Karpas-422 (cell line): Measurements from ENCODE around the gene DLG4. TPM values are rescaled to one million over a fixed set of nuclear protein-coding genes. Genes with fewer than 3 reads are reported as not detected.
A peak's percentile ranks its signal among the peaks of the same experiment; 100 is the strongest.

ENCODE experiments used
- DNase-seq: peaks from one replicate; pipeline ENCODE4 v3.0.0-alpha.2; 2015
- H2AFZ ChIP-seq: fragments of 200-600 bp; sonication (generic); 2 replicates; pipeline ENCODE4 v1.6.1; 2014; ENCODE audit warnings: antibody characterized with exemption, low read length, mixed read lengths
- H3K27ac ChIP-seq: fragments of 200-600 bp; sonication (generic); 2 replicates; pipeline ENCODE4 v1.5.1; 2014; ENCODE audit warnings: mild to moderate bottlenecking, low read length, moderate library complexity
- H3K27me3 ChIP-seq: fragments of 200-600 bp; sonication (generic); 2 replicates; pipeline ENCODE4 v1.6.1; 2014; ENCODE audit warnings: low read length, mixed read lengths
- H3K36me3 ChIP-seq: fragments of 200-600 bp; sonication (generic); 2 replicates; pipeline ENCODE4 v1.6.1; 2014; ENCODE audit warnings: low read length, mixed read lengths; ENCODE audit not compliant: insufficient read depth
- H3K4me1 ChIP-seq: fragments of 200-600 bp; sonication (generic); 2 replicates; pipeline ENCODE4 v1.6.1; 2014; ENCODE audit warnings: mild to moderate bottlenecking, low read length, mixed read lengths
- H3K4me2 ChIP-seq: fragments of 200-600 bp; sonication (generic); 2 replicates; pipeline ENCODE4 v1.6.1; 2014; ENCODE audit warnings: low read length, low read depth, mild to moderate bottlenecking; ENCODE audit not compliant: poor library complexity, severe bottlenecking
- H3K4me3 ChIP-seq: fragments of 200-600 bp; sonication (generic); 2 replicates; pipeline ENCODE4 v1.5.1; 2014; ENCODE audit warnings: mild to moderate bottlenecking, antibody characterized with exemption, low read length, mixed read lengths
- H3K79me2 ChIP-seq: fragments of 200-600 bp; sonication (generic); 2 replicates; pipeline ENCODE4 v1.6.1; 2014; ENCODE audit warnings: mild to moderate bottlenecking, low read length, mixed read lengths
- H3K9ac ChIP-seq: fragments of 200-600 bp; sonication (generic); 2 replicates; pipeline ENCODE4 v1.6.0; 2014; ENCODE audit warnings: low read length
- H3K9me2 ChIP-seq: fragments of 200-600 bp; sonication (generic), shearing (Covaris generic); replicated peaks from 2 replicates; pipeline ENCODE4 v1.6.0; 2014; ENCODE audit warnings: mild to moderate bottlenecking, low read length, moderate library complexity; ENCODE audit not compliant: insufficient read depth
- H3K9me3 ChIP-seq: fragments of 300-700, 200-600 bp; sonication (generic); 2 replicates; pipeline ENCODE4 v1.6.1; 2014; ENCODE audit warnings: low read length, mixed read lengths
- H4K20me1 ChIP-seq: fragments of 200-600 bp; sonication (generic); 2 replicates; pipeline ENCODE4 v1.6.1; 2014; ENCODE audit warnings: mild to moderate bottlenecking, antibody characterized with exemption, low read length, low read depth; ENCODE audit not compliant: insufficient read depth
- total RNA-seq: library from RNA; depleted of rRNA; stranded (reverse); fragments of >200 nt; shearing (Covaris generic); gene quantifications from 2 replicates; pipeline ENCODE4 v1.2.3, GENCODE V29; 2014; ENCODE audit warnings: low replicate concordance

The DLG4 gene
- total RNA-seq, 1 experiment from 2014 or later, result 8.5 TPM

- no peak overlapping the region for H3K27ac ChIP-seq
- H4K20me1 ChIP-seq, result peaks cover 12% of the 10 kb centered on the region; the same call in 1 of the 2 replicates
- H3K9me2 ChIP-seq, result no peaks in the 10 kb centered on the region
- no peak overlapping the region for H2AFZ ChIP-seq
- peak overlapping the region; percentile 24; the same call in 1 of the 2 replicates for H3K9ac ChIP-seq
- peaks cover 54% of the 10 kb centered on the region for H3K4me1 ChIP-seq
- H3K4me3 ChIP-seq, result no peak overlapping the region
- no peaks in the 10 kb centered on the region for H3K27me3 ChIP-seq
- no peaks in the 10 kb centered on the region for H3K36me3 ChIP-seq
- DNase-seq, result no peak
- H3K9me3 ChIP-seq, result no peaks in the 10 kb centered on the region
- peaks cover 53% of the 10 kb centered on the region for H3K79me2 ChIP-seq
- no peak overlapping the region for H3K4me2 ChIP-seq
Measured at GRCh38 chr17:7208754-7209460, 10.7 kb downstream of the DLG4 start.

GRCh38 chr17:7208027-7208571, 11.5 kb downstream of the DLG4 start:
- Histone ChIP-seq H3K4me2 (no peak overlapping the region), H3K9me2 (no peaks in the 10 kb centered on the region), H3K9me3 (no peaks in the 10 kb centered on the region), H3K4me3 (no peak overlapping the region), H3K36me3 (peaks cover 5% of the 10 kb centered on the region), H3K9ac (no peak overlapping the region; the same call in 1 of the 2 replicates), H2AFZ (no peak overlapping the region), H3K27me3 (no peaks in the 10 kb centered on the region), H3K27ac (no peak overlapping the region), H3K79me2 (peaks cover 47% of the 10 kb centered on the region), H4K20me1 (peaks cover 6% of the 10 kb centered on the region; the same call in 1 of the 2 replicates), H3K4me1 (peaks cover 47% of the 10 kb centered on the region)
- DNase-seq, result no peak

- H3K36me3 ChIP-seq, result peaks cover 13% of the 10 kb centered on the region
- H3K4me3 ChIP-seq, result no peak overlapping the region
- H3K4me2 ChIP-seq, result no peak overlapping the region
- no peaks in the 10 kb centered on the region for H3K27me3 ChIP-seq
- 0 out of 2 replicates have a peak, but pooled peaks cover 6% of the 10 kb centered on the region for H4K20me1 ChIP-seq
- H3K9me2 ChIP-seq, result no peaks in the 10 kb centered on the region
- DNase-seq, result no peak
- H3K9me3 ChIP-seq, result no peaks in the 10 kb centered on the region
- peaks cover 41% of the 10 kb centered on the region for H3K79me2 ChIP-seq
- no peak overlapping the region for H2AFZ ChIP-seq
- peaks cover 46% of the 10 kb centered on the region for H3K4me1 ChIP-seq
- peak overlapping the region; percentile 36; the same call in 1 of the 2 replicates for H3K9ac ChIP-seq
- no peak overlapping the region for H3K27ac ChIP-seq
Measured at GRCh38 chr17:7207120-7208001, 12.3 kb downstream of the DLG4 start.

- H3K27me3 ChIP-seq, result no peaks in the 10 kb centered on the region
- H4K20me1 ChIP-seq, result 0 out of 2 replicates have a peak, but pooled peaks cover 6% of the 10 kb centered on the region
- peak overlapping the region; percentile 63 for H3K9ac ChIP-seq
- peaks cover 18% of the 10 kb centered on the region for H3K36me3 ChIP-seq
- no peak overlapping the region for H2AFZ ChIP-seq
- peak overlapping the region; percentile 65 for H3K4me2 ChIP-seq
- peak overlapping the region; percentile 65 for H3K4me3 ChIP-seq
- no peaks in the 10 kb centered on the region for H3K9me2 ChIP-seq
- no peak for DNase-seq
- H3K79me2 ChIP-seq, result peaks cover 27% of the 10 kb centered on the region
- no peaks in the 10 kb centered on the region for H3K9me3 ChIP-seq
- H3K4me1 ChIP-seq, result peaks cover 38% of the 10 kb centered on the region
- peak overlapping the region; percentile 56; the same call in 1 of the 2 replicates for H3K27ac ChIP-seq
Measured at GRCh38 chr17:7205561-7205960, 14.1 kb downstream of the DLG4 start.

- Histone ChIP-seq H2AFZ (0 out of 2 replicates have a peak overlapping the region, but pooled peaks have one; percentile 49), H3K9ac (peak overlapping the region; percentile 63), H3K9me2 (no peaks in the 10 kb centered on the region), H3K9me3 (no peaks in the 10 kb centered on the region), H3K79me2 (peaks cover 21% of the 10 kb centered on the region), H3K27ac (peak overlapping the region; percentile 56), H3K36me3 (peaks cover 18% of the 10 kb centered on the region), H3K27me3 (no peaks in the 10 kb centered on the region), H4K20me1 (0 out of 2 replicates have a peak, but pooled peaks cover 6% of the 10 kb centered on the region), H3K4me3 (peak overlapping the region; percentile 65), H3K4me1 (peaks cover 32% of the 10 kb centered on the region), H3K4me2 (peak overlapping the region; percentile 65)
- DNase-seq, result peak; percentile 96
Measured at GRCh38 chr17:7204828-7205461, 14.7 kb downstream of the DLG4 start.

- Histone ChIP-seq H4K20me1 (0 out of 2 replicates have a peak, but pooled peaks cover 6% of the 10 kb centered on the region), H3K9me2 (no peaks in the 10 kb centered on the region), H2AFZ (no peak overlapping the region), H3K36me3 (peaks cover 18% of the 10 kb centered on the region), H3K27me3 (no peaks in the 10 kb centered on the region), H3K27ac (0 out of 2 replicates have a peak overlapping the region, but pooled peaks have one; percentile 56), H3K4me2 (peak overlapping the region; percentile 65), H3K9ac (peak overlapping the region; percentile 63), H3K79me2 (peaks cover 17% of the 10 kb centered on the region), H3K4me3 (peak overlapping the region; percentile 65), H3K4me1 (peaks cover 32% of the 10 kb centered on the region), H3K9me3 (no peaks in the 10 kb centered on the region)
- DNase-seq, result no peak
Measured at GRCh38 chr17:7204336-7204735, 15.3 kb downstream of the DLG4 start.

- Histone ChIP-seq H3K27ac (no peak overlapping the region), H3K36me3 (peaks cover 18% of the 10 kb centered on the region)
Measured at GRCh38 chr17:7203391-7203790, 16.2 kb downstream of the DLG4 start.

More at GRCh38 chr17:7203391-7203790, 16.2 kb downstream of the DLG4 start:
- Histone ChIP-seq H3K4me1 (peaks cover 24% of the 10 kb centered on the region), H3K9me3 (no peaks in the 10 kb centered on the region), H3K4me2 (no peak overlapping the region), H3K9ac (no peak overlapping the region), H3K4me3 (no peak overlapping the region), H2AFZ (no peak overlapping the region), H3K9me2 (no peaks in the 10 kb centered on the region), H3K27me3 (no peaks in the 10 kb centered on the region), H4K20me1 (0 out of 2 replicates have a peak, but pooled peaks cover 6% of the 10 kb centered on the region), H3K79me2 (peaks cover 11% of the 10 kb centered on the region)
- no peak for DNase-seq
